Measurements from ENCODE around the gene HTR4.
"Not testable (repeated sequence)": the region's sequence is repeated elsewhere in the genome, so short reads cannot be mapped to it uniquely, and the experiment has no call there.

Gene HTR4

GRCh38 chr5:148653836-148654781 lies at the start of gene HTR4:
HTR4 (minus strand) TSS chr5:148654527; CDS start chr5:148637014, 17,513 bp downstream.
- DNase-seq: no peak

GRCh38 chr5:148702019-148702596 lies 47.8 kb upstream of the HTR4 start:
- no peak for DNase-seq

- no peak for DNase-seq
These were observed 44.7 kb upstream of the HTR4 start for GRCh38 chr5:148699028-148699427.

DNA sequence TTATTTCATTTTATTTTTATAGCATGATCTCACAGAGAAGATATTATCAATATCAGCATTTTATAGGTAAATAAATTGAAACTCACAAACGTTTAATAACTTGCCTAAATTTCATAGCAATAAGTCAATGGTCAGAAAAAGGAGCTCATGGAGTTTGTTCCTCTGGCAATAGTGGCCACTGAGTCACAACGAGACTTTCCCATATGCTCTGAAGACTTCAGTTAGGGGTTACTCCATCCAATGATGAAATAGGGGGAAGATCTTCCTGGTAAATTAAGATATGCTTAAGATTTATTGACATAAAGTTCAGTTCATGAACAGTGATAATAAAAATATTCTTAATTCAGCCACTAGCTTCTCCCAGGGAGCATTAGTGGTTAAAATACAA lies 43.5 kb upstream of the HTR4 start:
- DNase-seq: no peak

- DNase-seq: no peak
These were observed 43.0 kb upstream of the HTR4 start for GRCh38 chr5:148697180-148697808.

DNA sequence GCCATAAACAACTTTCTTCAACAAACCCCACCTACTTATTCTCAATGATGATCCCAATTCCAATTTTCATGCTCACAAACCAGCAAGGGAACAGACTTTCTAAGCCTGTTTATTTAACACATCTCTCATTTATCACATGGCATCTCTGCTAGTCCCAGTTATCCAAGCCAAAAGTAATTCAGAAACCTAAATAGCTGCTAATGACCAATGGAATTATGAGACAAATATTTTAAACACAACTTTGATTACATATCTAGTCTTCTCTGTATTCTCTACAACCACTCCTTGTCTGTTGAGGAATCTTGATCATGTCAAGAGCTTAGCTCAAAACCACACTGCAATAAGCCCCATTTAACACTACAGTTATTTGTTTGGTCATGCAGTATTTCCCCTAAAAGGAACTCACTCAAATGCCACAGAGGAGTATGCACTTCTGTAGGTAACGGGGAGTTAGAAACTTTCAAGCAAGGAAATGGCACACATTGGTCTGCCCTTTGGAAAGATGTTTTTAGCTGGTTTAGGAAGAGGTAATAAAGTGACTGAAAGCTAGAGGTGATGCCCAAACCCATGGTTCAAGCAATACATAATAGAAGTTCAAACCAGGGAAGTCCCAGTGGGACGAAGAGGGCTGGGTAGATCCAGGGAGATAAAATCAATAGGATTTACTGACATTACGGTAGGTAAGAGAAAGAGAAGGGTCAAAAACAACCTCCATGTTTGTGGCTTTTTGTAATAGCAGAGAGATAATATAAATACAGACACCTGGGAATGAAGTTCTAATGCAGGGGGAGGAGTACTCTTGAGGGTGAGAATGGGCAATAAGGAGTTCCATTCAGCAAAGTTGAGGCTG lies 42.1 kb upstream of the HTR4 start:
- DNase-seq: no peak

DNA sequence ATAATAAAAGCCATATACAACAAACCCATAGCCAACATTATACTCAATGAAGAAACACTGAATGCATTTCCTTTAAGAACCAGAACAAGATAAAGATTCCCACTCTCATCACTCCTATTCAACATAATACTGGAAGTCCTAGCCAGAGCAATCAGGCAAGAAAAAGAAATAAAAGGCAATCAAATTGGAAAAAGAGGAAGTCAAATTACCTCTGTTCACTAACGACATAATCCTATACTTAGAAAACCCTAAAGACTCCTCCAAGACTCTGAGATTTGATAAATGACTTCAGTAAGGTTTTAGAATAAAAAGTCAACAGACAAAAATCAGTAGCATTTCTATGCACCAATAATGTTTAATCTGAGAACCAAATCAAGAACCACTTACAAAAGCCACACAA lies 36.6 kb upstream of the HTR4 start:
- DNase-seq: no peak

DNA sequence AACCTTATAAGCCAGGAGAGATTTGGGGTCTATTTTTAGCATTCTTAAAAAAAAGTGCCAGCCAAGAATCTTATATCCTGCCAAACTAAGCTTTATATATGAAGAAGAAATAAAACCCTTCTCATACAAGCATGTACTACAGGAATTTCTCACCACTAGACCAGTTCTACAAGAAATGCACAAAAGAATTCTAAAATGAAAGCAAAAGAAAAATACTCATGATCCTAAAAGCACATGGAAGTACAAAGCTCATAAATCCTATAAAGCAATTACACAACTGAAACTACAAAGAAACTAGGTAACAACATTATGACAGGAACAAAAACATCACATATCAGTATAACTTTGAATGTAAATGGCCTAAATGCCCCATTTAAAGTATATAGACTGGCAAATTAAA lies 34.5 kb upstream of the HTR4 start:
- DNase-seq: no peak

DNA sequence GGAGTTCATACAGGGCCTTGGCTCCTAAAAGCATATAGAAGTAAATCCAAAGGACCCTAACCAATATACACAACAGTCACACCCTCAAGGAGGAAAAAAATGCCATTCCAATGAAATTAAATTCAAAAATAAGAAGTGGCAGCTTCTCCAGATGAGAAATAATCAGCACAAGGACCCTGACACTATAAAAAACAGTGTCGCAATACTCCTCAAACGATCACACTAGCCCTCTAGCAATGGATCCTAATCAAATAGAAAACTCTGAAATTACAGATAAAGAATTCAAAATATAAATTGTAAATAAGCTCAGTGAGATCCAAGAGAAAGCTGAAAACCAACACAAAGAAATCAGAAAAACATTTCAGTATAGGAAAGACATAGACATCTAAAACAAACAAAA lies 33.5 kb upstream of the HTR4 start:
- DNase-seq: no peak

DNA sequence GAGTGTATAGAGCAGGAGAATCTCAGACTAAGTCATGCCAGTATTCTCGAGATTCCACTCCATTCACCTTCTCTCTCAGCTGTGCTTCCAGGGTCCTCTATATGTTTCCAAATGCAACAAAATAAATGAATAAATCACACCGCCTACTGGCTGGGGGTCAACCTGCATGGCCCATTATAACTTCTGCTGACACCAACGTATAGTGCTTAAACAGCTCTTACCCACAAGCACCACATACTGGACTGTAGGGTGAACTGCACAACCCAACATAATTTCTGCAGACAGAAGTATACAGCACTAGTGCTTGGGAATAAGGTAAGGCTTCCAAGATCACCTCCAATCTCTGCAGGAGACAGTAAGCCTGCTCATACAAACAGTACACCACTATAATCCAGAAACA lies 33.1 kb upstream of the HTR4 start:
- peak; percentile 18 for DNase-seq

DNA sequence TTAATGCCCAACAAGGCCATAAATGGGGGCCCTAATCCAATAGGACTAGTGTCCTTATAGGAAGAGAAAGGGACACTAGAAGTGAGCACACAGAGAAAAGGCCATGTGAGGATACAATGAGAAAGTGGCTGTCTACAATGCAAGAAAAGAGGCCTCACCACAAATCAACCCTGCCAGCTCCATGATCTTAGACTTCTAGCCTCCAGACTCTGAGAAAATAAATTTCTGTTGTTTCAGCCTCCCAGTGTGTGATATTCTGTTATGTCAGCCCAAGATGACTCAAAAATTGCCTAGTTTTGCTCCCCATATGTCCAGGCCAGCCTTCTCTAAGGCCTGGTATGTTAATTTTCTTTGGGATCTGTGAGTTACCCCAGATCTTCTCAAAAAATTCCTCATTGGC lies 32.3 kb upstream of the HTR4 start:
- DNase-seq: no peak

DNA sequence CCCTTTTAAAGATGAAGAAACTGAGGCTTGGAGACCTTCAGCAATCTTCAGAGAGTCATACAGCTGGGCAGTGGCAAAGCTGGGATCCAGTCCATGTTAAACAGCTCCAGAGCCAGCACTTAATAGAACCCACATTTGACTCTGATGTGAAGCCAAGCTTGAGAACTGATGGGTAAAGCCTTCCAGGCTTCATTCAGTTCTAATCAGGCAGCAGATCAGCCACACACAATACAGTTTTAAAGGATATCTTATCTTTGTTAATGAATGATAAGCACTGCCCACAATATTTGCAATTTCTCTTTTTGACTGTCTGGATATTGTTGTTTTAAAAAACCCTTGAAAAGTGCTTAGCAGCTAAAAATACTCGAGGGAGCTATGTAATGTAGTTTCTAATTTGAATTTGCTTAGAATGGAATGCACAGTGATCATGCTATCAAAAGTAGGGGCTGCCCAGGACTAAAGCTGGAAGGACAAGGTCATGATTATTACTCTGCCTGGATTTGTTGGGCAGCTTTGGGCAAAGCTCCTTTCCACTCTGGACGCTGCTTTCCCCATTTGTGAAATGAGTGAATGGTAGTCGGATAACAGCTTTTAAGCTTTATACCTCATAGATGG lies 31.3 kb upstream of the HTR4 start:
- no peak for DNase-seq

DNA sequence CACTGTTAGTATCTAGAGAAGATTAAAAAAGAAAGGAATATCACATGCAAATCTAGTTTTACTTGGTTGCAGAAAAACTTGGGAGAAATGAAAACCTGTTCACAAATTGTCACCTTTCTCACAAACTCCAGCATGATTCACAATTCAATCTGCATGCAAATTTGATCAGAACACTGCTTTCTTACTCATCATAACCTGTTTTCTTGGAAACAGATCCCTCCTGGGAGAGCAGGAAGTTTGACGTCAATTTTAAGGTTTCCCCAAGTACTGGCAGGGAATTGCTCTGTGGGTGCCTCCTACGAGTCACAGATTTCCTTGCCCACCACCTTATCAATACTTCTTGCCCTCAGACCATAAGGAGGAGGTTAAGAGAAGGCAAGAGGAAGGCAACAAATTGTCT lies 30.2 kb upstream of the HTR4 start:
- DNase-seq: no peak

DNA sequence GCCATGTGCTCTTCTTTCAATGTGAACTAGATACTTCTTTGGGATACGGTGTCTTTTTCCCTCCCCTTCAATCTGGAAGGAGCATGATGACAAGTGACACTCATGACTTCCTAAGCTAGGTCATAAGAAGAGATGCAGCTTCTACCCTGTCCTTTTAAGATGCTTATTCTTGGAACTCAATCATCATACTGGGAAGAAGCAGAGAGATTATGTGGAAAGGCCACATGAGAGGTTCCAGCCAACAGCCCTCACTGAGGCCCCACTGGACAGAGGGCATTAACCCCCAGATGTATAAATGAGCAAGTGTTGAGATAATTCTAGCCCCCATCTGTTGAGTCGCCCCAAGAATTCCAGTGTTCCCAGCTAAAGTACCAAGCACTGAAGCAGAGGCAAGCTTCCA lies 29.3 kb upstream of the HTR4 start:
- DNase-seq: no peak

DNA sequence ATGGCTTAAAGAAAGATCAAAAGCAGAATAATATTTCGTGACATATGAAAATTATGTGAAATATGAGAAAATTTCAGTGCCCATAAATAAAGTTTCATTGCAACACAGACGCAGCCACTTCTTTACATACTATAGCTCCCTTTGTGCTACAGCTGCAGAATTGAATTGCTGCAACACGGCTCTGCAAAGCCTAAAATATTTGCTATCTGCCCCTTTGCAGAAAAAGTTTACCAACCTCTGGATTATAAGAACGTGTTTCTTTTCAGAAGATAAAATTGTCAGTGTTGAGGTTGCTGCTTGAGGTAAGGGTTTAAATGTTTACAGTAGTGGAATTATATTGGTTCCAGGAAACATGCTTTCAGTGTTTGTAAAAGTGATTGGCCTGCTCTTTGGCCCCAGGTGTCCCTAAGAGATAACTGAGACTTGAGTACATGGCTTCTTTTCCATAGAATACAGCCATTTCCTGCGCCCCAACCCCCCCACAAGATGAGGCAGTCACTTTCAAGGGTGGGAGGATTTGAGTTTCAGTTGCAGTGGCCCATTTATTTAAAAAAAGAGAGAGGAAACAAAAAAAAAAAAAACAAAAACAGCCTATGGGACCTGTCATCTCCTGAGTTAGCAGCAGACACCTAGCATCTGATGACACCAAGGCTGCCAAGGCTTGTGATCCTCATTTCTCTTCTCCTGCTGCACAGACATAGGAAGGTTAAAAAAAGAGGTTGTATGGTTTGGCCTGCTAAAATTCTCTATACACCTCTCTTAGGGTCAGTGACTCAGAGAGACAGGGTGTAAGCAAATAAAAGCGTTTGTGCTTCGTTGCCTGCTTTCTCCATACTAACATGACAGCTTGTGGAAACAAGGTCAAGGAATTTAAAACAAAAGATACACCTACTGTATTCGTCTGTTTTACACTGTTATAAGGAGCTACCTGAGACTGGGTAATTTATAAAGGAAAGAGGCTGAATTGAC lies 28.0 kb upstream of the HTR4 start:
- no peak for DNase-seq

- DNase-seq: no peak
These were observed 27.1 kb upstream of the HTR4 start for GRCh38 chr5:148681157-148682057.

GRCh38 chr5:148673704-148674103 lies 19.4 kb upstream of the HTR4 start:
- not testable (repeated sequence) for DNase-seq

DNA sequence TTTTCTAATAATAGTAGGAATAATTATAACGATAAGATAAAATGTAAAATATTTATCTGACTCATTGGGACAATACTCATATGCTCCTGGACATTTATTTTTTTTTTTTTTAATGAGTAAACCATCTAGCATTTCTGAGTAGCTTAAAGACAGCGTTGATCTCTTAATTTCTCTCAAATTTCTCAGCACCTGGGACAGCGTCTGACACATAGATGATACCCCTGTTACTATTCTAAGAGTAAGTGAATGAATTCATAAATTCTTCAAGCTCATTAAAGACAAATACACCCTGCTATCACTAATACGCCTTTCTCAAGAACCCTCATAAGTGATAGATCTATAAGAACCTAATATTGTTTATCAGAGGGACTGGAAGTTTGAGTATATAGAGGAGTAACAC lies 12.0 kb upstream of the HTR4 start:
- DNase-seq: no peak

DNA sequence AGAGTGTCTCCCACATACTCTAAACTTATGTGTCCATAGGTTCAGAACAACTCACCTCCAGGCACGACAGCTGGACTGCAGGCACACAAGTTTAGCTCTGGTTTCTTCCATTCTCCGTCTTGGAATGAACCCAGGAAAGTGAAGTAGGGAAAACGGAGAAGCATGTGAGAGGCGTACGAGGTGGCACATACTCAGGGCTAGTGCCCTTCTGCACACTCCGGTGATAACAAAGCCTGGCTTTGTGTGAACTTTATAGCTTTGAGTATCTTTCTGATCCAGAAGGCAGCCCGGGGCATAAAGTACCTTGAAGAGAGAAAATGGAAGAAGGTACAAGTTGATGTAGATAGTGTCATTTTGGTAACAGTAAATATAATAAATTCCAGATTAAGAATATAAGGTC lies 11.1 kb upstream of the HTR4 start:
- no peak for DNase-seq

GRCh38 chr5:148663509-148663908 lies 9.2 kb upstream of the HTR4 start:
- no peak for DNase-seq

DNA sequence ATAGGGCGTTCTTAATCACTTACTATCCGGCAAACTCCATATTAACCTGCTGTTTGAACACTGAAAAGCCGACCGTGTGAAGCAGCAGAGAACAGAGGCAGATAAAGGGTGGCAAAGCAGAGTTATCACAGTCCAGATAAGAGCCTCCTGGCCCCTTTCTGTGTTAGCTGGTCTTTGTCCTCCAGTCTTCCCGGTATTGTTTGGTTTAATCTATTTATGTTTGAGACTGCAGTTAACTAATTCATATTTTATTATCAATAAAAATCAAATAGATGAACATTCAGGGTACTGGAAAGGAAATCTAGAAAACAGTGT lies 6.0 kb upstream of the HTR4 start:
- DNase-seq: no peak

Measured in activated CD4-positive, alpha-beta T cell treated with anti-CD3 and anti-CD28 coated beads, Interleukin-2, amount 50 U/mL, for 16 hours (primary cell).